RWPE2 (cell line): Measurements from ENCODE around the gene EPN2.

Source experiments
- ATAC-seq: fragments of 200-7000 bp; cut with Tn5 transposase; 3 replicates; pipeline ENCODE4 v1.9.1; 2021; ENCODE audit warnings: low read depth
- DNase-seq: peaks from one replicate; pipeline ENCODE4 v3.0.0-alpha.2; 2020; ENCODE audit warnings: low spot score
- H3K27ac ChIP-seq: fragments of 450-650 bp; 2 replicates; pipeline ENCODE4 v1.5.1; 2017; ENCODE audit warnings: mild to moderate bottlenecking; ENCODE audit not compliant: poor library complexity, severe bottlenecking
- H3K27me3 ChIP-seq: fragments of 250-450 bp; sonication (Bioruptor Pico); 2 replicates; pipeline ENCODE4 v1.5.1; 2021; ENCODE audit warnings: mild to moderate bottlenecking, moderate library complexity; ENCODE audit not compliant: insufficient read depth, poor library complexity, severe bottlenecking
- H3K36me3 ChIP-seq: fragments of 250-450 bp; sonication (Bioruptor Pico); 2 replicates; pipeline ENCODE4 v1.5.1; 2020; ENCODE audit warnings: low read depth, mild to moderate bottlenecking, moderate library complexity
- H3K4me1 ChIP-seq: fragments of 250-450 bp; sonication (Bioruptor Pico); 2 replicates; pipeline ENCODE4 v1.5.1; 2021; ENCODE audit warnings: mild to moderate bottlenecking, moderate library complexity; ENCODE audit not compliant: insufficient read depth, poor library complexity, severe bottlenecking
- H3K4me3 ChIP-seq: fragments of 250-450 bp; sonication (Bioruptor Pico); 2 replicates; pipeline ENCODE4 v1.5.1; 2021; ENCODE audit warnings: mild to moderate bottlenecking, moderate library complexity; ENCODE audit not compliant: severe bottlenecking
- H3K9me3 ChIP-seq: fragments of 250-450 bp; sonication (Bioruptor Pico); 2 replicates; pipeline ENCODE4 v1.5.1; 2021; ENCODE audit warnings: mild to moderate bottlenecking, moderate library complexity; ENCODE audit not compliant: severe bottlenecking
- TF ChIP-seq, protein P1 (sequence below): fragments of 450-650 bp; IDR thresholded peaks from one replicate; pipeline ENCODE4 v1.5.1; 2017; ENCODE audit warnings: mild to moderate bottlenecking, moderate library complexity; ENCODE audit not compliant: poor library complexity, severe bottlenecking

EPN2 gene

DNA sequence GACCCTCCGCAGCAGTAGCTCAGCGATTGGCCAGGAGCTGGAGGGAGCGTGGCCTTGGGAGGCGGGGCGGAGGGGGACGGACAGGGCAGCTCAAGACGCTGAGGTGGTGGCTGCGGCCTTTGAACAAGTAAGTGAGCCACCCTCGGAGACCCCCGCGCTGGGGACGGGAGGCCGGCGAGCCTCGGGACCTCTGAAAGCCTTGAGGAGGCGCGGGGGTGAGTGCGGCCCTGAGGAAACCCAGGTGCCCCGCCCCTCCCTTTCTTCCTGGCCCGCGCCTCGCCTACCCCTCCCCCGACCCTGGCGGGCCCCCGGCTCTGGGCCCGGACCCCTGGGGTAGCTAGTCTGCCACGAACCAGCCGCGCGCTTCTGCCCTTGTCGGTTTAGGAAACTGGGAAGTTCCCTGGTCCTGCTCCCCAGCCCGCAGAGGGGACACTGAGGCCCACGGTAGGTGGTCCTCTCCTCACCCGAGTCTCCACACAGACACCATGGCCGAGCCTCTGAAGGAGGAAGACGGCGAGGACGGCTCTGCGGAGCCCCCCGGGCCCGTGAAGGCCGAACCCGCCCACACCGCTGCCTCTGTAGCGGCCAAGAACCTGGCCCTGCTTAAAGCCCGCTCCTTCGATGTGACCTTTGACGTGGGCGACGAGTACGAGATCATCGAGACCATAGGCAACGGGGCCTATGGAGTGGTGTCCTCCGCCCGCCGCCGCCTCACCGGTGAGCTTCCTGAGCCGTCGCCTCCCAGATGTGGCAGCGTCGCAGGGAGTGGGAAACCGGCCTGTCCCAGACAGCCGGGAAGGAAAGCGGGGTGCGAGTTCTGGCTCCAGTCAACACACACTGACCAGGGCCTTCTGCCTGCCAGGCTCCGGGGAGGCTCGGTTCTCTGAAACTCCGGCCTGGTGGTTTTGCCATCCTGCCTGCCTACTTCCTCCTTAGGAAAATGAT is 141.5 kb downstream of the EPN2 start, which contains the start of gene MAPK7:
Gene MAPK7 (plus strand): TSS at position 83 of the 945 bp plus-strand sequence. CDS start 403 bp downstream, at position 486.
- DNase-seq (no peak), ATAC-seq (no peak; the same call in 2 of the 3 replicates)
- TF ChIP-seq, protein P1, sequence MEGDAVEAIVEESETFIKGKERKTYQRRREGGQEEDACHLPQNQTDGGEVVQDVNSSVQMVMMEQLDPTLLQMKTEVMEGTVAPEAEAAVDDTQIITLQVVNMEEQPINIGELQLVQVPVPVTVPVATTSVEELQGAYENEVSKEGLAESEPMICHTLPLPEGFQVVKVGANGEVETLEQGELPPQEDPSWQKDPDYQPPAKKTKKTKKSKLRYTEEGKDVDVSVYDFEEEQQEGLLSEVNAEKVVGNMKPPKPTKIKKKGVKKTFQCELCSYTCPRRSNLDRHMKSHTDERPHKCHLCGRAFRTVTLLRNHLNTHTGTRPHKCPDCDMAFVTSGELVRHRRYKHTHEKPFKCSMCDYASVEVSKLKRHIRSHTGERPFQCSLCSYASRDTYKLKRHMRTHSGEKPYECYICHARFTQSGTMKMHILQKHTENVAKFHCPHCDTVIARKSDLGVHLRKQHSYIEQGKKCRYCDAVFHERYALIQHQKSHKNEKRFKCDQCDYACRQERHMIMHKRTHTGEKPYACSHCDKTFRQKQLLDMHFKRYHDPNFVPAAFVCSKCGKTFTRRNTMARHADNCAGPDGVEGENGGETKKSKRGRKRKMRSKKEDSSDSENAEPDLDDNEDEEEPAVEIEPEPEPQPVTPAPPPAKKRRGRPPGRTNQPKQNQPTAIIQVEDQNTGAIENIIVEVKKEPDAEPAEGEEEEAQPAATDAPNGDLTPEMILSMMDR = no peak
- peak within 1 kb of the TSS; percentile 90 for H3K27ac ChIP-seq
- peaks cover 43% of the 10 kb centered on the region for H3K36me3 ChIP-seq
- no peaks in the 10 kb centered on the region for H3K27me3 ChIP-seq
- H3K4me3 ChIP-seq = peak within 1 kb of the TSS; percentile 65
- no peaks in the 10 kb centered on the region for H3K9me3 ChIP-seq
- no peaks in the 10 kb centered on the region for H3K4me1 ChIP-seq

DNA sequence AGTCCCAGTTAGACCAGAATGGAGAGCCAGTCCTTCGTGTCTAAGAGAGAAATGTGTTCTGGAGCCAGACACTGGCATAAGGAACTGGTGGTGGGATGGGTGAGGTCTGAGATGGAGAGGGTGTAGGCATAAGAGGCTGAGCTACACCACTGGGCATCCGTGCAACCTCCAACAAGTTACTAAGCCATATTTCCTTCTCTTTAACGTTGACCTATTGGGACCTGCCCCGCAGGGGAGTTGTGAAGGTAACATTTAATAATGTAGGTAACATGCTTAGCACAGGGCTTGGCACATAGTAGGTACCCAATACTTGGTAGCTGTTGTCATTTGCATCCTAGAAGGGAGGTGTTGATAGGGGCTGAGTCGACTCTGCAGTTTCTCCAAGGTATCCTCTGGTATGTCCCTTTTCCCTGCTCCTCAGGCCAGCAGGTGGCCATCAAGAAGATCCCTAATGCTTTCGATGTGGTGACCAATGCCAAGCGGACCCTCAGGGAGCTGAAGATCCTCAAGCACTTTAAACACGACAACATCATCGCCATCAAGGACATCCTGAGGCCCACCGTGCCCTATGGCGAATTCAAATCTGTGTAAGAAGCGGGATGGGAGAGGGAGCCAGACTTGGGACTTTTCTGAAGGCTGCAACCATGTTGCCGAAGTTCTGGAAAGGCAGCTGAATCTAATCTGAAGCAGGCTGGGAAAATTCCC is 142.3 kb downstream of the EPN2 start:
- H3K9me3 ChIP-seq = no peaks in the 10 kb centered on the region
- H3K27me3 ChIP-seq = no peaks in the 10 kb centered on the region
- H3K36me3 ChIP-seq = peaks cover 44% of the 10 kb centered on the region
- TF ChIP-seq, protein P1 = no peak
- peak overlapping the region; percentile 90 for H3K27ac ChIP-seq
- no peak for ATAC-seq
- no peaks in the 10 kb centered on the region for H3K4me1 ChIP-seq
- no peak for DNase-seq
- H3K4me3 ChIP-seq = peak overlapping the region; percentile 65

DNA sequence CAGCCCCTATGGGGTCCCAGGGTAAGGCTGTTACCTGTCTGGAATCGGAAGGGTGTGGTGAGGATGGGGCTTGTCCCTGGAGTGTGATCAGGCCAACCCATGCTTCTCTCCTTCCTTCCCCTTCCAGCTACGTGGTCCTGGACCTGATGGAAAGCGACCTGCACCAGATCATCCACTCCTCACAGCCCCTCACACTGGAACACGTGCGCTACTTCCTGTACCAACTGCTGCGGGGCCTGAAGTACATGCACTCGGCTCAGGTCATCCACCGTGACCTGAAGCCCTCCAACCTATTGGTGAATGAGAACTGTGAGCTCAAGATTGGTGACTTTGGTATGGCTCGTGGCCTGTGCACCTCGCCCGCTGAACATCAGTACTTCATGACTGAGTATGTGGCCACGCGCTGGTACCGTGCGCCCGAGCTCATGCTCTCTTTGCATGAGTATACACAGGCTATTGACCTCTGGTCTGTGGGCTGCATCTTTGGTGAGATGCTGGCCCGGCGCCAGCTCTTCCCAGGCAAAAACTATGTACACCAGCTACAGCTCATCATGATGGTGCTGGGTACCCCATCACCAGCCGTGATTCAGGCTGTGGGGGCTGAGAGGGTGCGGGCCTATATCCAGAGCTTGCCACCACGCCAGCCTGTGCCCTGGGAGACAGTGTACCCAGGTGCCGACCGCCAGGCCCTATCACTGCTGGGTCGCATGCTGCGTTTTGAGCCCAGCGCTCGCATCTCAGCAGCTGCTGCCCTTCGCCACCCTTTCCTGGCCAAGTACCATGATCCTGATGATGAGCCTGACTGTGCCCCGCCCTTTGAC is 143.5 kb downstream of the EPN2 start:
- TF ChIP-seq, protein P1 = no peak

DNA sequence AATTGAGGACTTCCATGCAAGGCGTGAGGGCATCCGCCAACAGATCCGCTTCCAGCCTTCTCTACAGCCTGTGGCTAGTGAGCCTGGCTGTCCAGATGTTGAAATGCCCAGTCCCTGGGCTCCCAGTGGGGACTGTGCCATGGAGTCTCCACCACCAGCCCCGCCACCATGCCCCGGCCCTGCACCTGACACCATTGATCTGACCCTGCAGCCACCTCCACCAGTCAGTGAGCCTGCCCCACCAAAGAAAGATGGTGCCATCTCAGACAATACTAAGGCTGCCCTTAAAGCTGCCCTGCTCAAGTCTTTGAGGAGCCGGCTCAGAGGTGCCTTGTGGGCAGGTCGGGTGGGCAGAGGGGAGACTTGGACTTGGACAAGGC is 144.2 kb downstream of the EPN2 start:
- H3K4me1 ChIP-seq = no peaks in the 10 kb centered on the region
- H3K27me3 ChIP-seq = no peaks in the 10 kb centered on the region
- peaks cover 49% of the 10 kb centered on the region for H3K36me3 ChIP-seq
- no peak overlapping the region for H3K27ac ChIP-seq
- no peaks in the 10 kb centered on the region for H3K9me3 ChIP-seq
- ATAC-seq (no peak), DNase-seq (no peak)
- TF ChIP-seq, protein P1 = no peak
- no peak overlapping the region for H3K4me3 ChIP-seq

More for the DNA sequence above, 143.5 kb downstream of the EPN2 start:
- no peaks in the 10 kb centered on the region for H3K9me3 ChIP-seq
- H3K4me3 ChIP-seq = no peak overlapping the region
- H3K4me1 ChIP-seq = no peaks in the 10 kb centered on the region
- H3K27ac ChIP-seq = no peak overlapping the region
- H3K27me3 ChIP-seq = no peaks in the 10 kb centered on the region
- no peak for ATAC-seq
- H3K36me3 ChIP-seq = peaks cover 46% of the 10 kb centered on the region
- no peak for DNase-seq
